DND-41 (cell line): ENCODE data around the gene CAPN5.

ENCODE experiments used
- ATAC-seq: fragments of 200-7000 bp; cut with Tn5 transposase; 3 replicates; pipeline ENCODE4 v1.9.1; 2021; ENCODE audit warnings: low read depth; ENCODE audit not compliant: insufficient read depth
- DNase-seq: peaks from one replicate; pipeline ENCODE4 v3.0.0-alpha.2; 2020
- H2AFZ ChIP-seq: 2 replicates; pipeline ENCODE4 v1.6.0; 2012; ENCODE audit warnings: low read depth, low read length
- H3K27ac ChIP-seq: 2 replicates; pipeline ENCODE4 v1.5.1; 2012; ENCODE audit warnings: low read length, inconsistent platforms
- H3K27me3 ChIP-seq: fragments of 200-600 bp; sonication (generic); 2 replicates; pipeline ENCODE4 v1.6.0; 2012; ENCODE audit warnings: low read length, mild to moderate bottlenecking, inconsistent platforms; ENCODE audit not compliant: insufficient read depth, poor library complexity
- H3K36me3 ChIP-seq: 2 replicates; pipeline ENCODE4 v1.5.1; 2012; ENCODE audit warnings: low read length, inconsistent platforms; ENCODE audit not compliant: insufficient read depth
- H3K4me1 ChIP-seq: 2 replicates; pipeline ENCODE4 v1.5.1; 2012; ENCODE audit warnings: mild to moderate bottlenecking, low read length; ENCODE audit not compliant: insufficient read depth
- H3K4me2 ChIP-seq: 2 replicates; pipeline ENCODE4 v1.6.0; 2012; ENCODE audit warnings: mild to moderate bottlenecking, moderate library complexity, low read length, inconsistent platforms; ENCODE audit not compliant: insufficient read depth
- H3K4me3 ChIP-seq, 2 experiments: fragments of 200-600 bp in 1 of 2; shearing (Covaris generic) in 1 of 2; 2 replicates each; pipeline ENCODE4 v1.5.1; 2012 to 2016; ENCODE audit warnings: inconsistent platforms in 2 of 2, low read length in 2 of 2, mild to moderate bottlenecking in 2 of 2, low read depth in 1 of 2, moderate library complexity in 1 of 2
- H3K79me2 ChIP-seq: 2 replicates; pipeline ENCODE4 v1.6.0; 2012; ENCODE audit warnings: low read length, inconsistent platforms; ENCODE audit not compliant: insufficient read depth
- H3K9ac ChIP-seq: 2 replicates; pipeline ENCODE4 v1.6.0; 2012; ENCODE audit warnings: low read depth, mild to moderate bottlenecking, inconsistent platforms, low read length, moderate library complexity
- H3K9me3 ChIP-seq: 2 replicates; pipeline ENCODE4 v1.5.1; 2012; ENCODE audit warnings: low read length, moderate library complexity, mild to moderate bottlenecking, inconsistent platforms; ENCODE audit not compliant: insufficient read depth, severe bottlenecking
- H4K20me1 ChIP-seq: 2 replicates; pipeline ENCODE4 v1.6.0; 2012; ENCODE audit warnings: low read length; ENCODE audit not compliant: insufficient read depth
- CTCF ChIP-seq: IDR thresholded peaks from 2 replicates; pipeline ENCODE4 v1.5.1; 2012; ENCODE audit warnings: borderline replicate concordance, low read length, moderate library complexity, mild to moderate bottlenecking; ENCODE audit not compliant: poor library complexity, severe bottlenecking; ENCODE audit errors: extremely low read depth
- EZH2 ChIP-seq: IDR thresholded peaks from 3 replicates; pipeline ENCODE4 v1.6.1; 2012; ENCODE audit warnings: borderline replicate concordance, low read depth, mild to moderate bottlenecking, moderate library complexity, low read length, inconsistent platforms; ENCODE audit not compliant: severe bottlenecking

CAPN5 gene

GRCh38 chr11:77140231-77140851 is 73.6 kb downstream of the CAPN5 start:
- no peaks in the 10 kb centered on the region for H4K20me1 ChIP-seq
- peaks cover 20% of the 10 kb centered on the region for H3K4me1 ChIP-seq
- no peaks in the 10 kb centered on the region for H3K27me3 ChIP-seq
- no peaks in the 10 kb centered on the region for H3K36me3 ChIP-seq
- no peak overlapping the region for H2AFZ ChIP-seq
- ATAC-seq (no peak), DNase-seq (peak; percentile 15)
- no peak overlapping the region for H3K4me3 ChIP-seq
- no peak overlapping the region for H3K9ac ChIP-seq
- no peaks in the 10 kb centered on the region for H3K79me2 ChIP-seq
- no peak overlapping the region for H3K27ac ChIP-seq
- no peak for TF ChIP-seq CTCF
- no peaks in the 10 kb centered on the region for H3K9me3 ChIP-seq
- no peak overlapping the region for H3K4me2 ChIP-seq

- Histone ChIP-seq H3K27me3 (no peaks in the 10 kb centered on the region), H3K36me3 (no peaks in the 10 kb centered on the region), H3K9ac (no peak overlapping the region), H3K4me2 (no peak overlapping the region), H2AFZ (no peak overlapping the region), H3K4me3 (no peak overlapping the region), H3K9me3 (no peaks in the 10 kb centered on the region), H3K79me2 (no peaks in the 10 kb centered on the region), H4K20me1 (no peaks in the 10 kb centered on the region), H3K4me1 (peaks cover 20% of the 10 kb centered on the region), H3K27ac (no peak overlapping the region)
- TF ChIP-seq EZH2 (no peak), CTCF (no peak)
- ATAC-seq (no peak), DNase-seq (no peak)
These were observed 74.3 kb downstream of the CAPN5 start for GRCh38 chr11:77141034-77141433.

GRCh38 chr11:77141475-77141874 is 74.7 kb downstream of the CAPN5 start:
- Histone ChIP-seq H3K9me3 (no peaks in the 10 kb centered on the region), H4K20me1 (no peaks in the 10 kb centered on the region), H2AFZ (no peak overlapping the region), H3K4me2 (no peak overlapping the region), H3K4me1 (peaks cover 20% of the 10 kb centered on the region), H3K9ac (no peak overlapping the region), H3K4me3 (no peak overlapping the region), H3K79me2 (no peaks in the 10 kb centered on the region), H3K36me3 (no peaks in the 10 kb centered on the region), H3K27me3 (no peaks in the 10 kb centered on the region), H3K27ac (no peak overlapping the region)
- DNase-seq (no peak), ATAC-seq (no peak)
- TF ChIP-seq CTCF (no peak), EZH2 (no peak)
